OCI-LY1 (cell line): Measurements from ENCODE around the gene CYTH4.
A peak's percentile ranks its signal among the peaks of the same experiment; 100 is the strongest.

Source experiments
- H2AFZ ChIP-seq: fragments of 200-600 bp; sonication (generic), shearing (Covaris generic); 2 replicates; pipeline ENCODE4 v1.6.0; 2014; ENCODE audit warnings: antibody characterized with exemption, mild to moderate bottlenecking, low read length
- H3F3A ChIP-seq: fragments of 200-600 bp; sonication (generic), shearing (Covaris generic); 2 replicates; pipeline ENCODE4 v1.6.0; 2014; ENCODE audit warnings: mild to moderate bottlenecking, antibody characterized with exemption, low read length, moderate library complexity; ENCODE audit not compliant: insufficient read depth
- H3K27ac ChIP-seq: fragments of 200-600 bp; sonication (generic); 2 replicates; pipeline ENCODE4 v1.5.1; 2014; ENCODE audit warnings: low read length, mixed run types, mild to moderate bottlenecking, low read depth; ENCODE audit not compliant: poor library complexity, severe bottlenecking
- H3K27me3 ChIP-seq: fragments of 200-600 bp; sonication (generic); 2 replicates; pipeline ENCODE4 v1.6.0; 2014; ENCODE audit warnings: antibody characterized with exemption, mild to moderate bottlenecking, low read length, moderate library complexity; ENCODE audit not compliant: insufficient read depth
- H3K36me3 ChIP-seq: fragments of 200-600 bp; sonication (generic); 2 replicates; pipeline ENCODE4 v1.6.1; 2014; ENCODE audit warnings: mild to moderate bottlenecking, antibody characterized with exemption, low read length, moderate library complexity, mixed read lengths; ENCODE audit not compliant: insufficient read depth
- H3K4me1 ChIP-seq: fragments of 200-600 bp; sonication (generic); 2 replicates; pipeline ENCODE4 v1.5.1; 2014; ENCODE audit warnings: mild to moderate bottlenecking, low read length, moderate library complexity; ENCODE audit not compliant: insufficient read depth, severe bottlenecking
- H3K4me2 ChIP-seq: fragments of 200-600 bp; sonication (generic), shearing (Covaris generic); 2 replicates; pipeline ENCODE4 v1.6.1; 2014; ENCODE audit warnings: low read length
- H3K4me3 ChIP-seq: fragments of 200-600 bp; sonication (generic); 2 replicates; pipeline ENCODE4 v1.5.1; 2014; ENCODE audit warnings: low read length, low read depth, mild to moderate bottlenecking, mixed read lengths; ENCODE audit not compliant: poor library complexity, severe bottlenecking
- H3K79me2 ChIP-seq: fragments of 200-600 bp; shearing (Covaris generic); 2 replicates; pipeline ENCODE4 v1.6.1; 2016; ENCODE audit warnings: mixed run types, low read length, mixed read lengths; ENCODE audit not compliant: insufficient read depth
- H3K9ac ChIP-seq: fragments of 200-600 bp; sonication (generic), shearing (Covaris generic); 2 replicates; pipeline ENCODE4 v1.6.1; 2014; ENCODE audit warnings: mild to moderate bottlenecking, low read length, mixed read lengths
- H3K9me2 ChIP-seq: fragments of 200-600 bp; sonication (generic), shearing (Covaris generic); 2 replicates; pipeline ENCODE4 v1.6.1; 2014; ENCODE audit warnings: low read depth, mild to moderate bottlenecking, low read length, mixed read lengths
- H3K9me3 ChIP-seq: fragments of 200-600 bp; shearing (Covaris generic); 2 replicates; pipeline ENCODE4 v1.6.1; 2014; ENCODE audit warnings: low read length, mixed read lengths
- H4K20me1 ChIP-seq: fragments of 200-600 bp; sonication (generic), shearing (Covaris generic); 2 replicates; pipeline ENCODE4 v1.6.0; 2016; ENCODE audit warnings: mild to moderate bottlenecking, low read length; ENCODE audit not compliant: insufficient read depth
- EZH2 ChIP-seq: fragments of 200-600 bp; sonication (generic), shearing (Covaris generic); IDR thresholded peaks from 2 replicates; pipeline ENCODE4 v1.8.0; 2017; ENCODE audit warnings: borderline replicate concordance, mixed run types, mild to moderate bottlenecking, antibody characterized with exemption, low read length, moderate library complexity, mixed read lengths
- TF ChIP-seq, protein P1 (sequence below): fragments of 200-600 bp; sonication (generic), shearing (Covaris generic); IDR thresholded peaks from 2 replicates; pipeline ENCODE4 v1.5.1; 2017; ENCODE audit warnings: mild to moderate bottlenecking, antibody characterized with exemption, low read length, moderate library complexity, mixed read lengths

The CYTH4 gene

GRCh38 chr22:37316405-37316804 is 34.1 kb downstream of the CYTH4 start:
- Histone ChIP-seq H3K9me3 (no peaks in the 10 kb centered on the region), H3F3A (no peaks in the 10 kb centered on the region), H3K4me2 (no peak overlapping the region), H3K27me3 (no peaks in the 10 kb centered on the region; the same call in none of the 2 replicates), H3K9me2 (no peaks in the 10 kb centered on the region), H3K27ac (no peak overlapping the region), H3K79me2 (no peaks in the 10 kb centered on the region), H4K20me1 (no peaks in the 10 kb centered on the region), H3K9ac (no peak overlapping the region), H3K4me1 (no peaks in the 10 kb centered on the region), H2AFZ (no peak overlapping the region), H3K4me3 (no peak overlapping the region), H3K36me3 (no peaks in the 10 kb centered on the region)
- TF ChIP-seq EZH2: no peak
- TF ChIP-seq, protein P1, sequence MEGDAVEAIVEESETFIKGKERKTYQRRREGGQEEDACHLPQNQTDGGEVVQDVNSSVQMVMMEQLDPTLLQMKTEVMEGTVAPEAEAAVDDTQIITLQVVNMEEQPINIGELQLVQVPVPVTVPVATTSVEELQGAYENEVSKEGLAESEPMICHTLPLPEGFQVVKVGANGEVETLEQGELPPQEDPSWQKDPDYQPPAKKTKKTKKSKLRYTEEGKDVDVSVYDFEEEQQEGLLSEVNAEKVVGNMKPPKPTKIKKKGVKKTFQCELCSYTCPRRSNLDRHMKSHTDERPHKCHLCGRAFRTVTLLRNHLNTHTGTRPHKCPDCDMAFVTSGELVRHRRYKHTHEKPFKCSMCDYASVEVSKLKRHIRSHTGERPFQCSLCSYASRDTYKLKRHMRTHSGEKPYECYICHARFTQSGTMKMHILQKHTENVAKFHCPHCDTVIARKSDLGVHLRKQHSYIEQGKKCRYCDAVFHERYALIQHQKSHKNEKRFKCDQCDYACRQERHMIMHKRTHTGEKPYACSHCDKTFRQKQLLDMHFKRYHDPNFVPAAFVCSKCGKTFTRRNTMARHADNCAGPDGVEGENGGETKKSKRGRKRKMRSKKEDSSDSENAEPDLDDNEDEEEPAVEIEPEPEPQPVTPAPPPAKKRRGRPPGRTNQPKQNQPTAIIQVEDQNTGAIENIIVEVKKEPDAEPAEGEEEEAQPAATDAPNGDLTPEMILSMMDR: no peak

- Histone ChIP-seq H4K20me1 (no peaks in the 10 kb centered on the region), H3K79me2 (no peaks in the 10 kb centered on the region), H3K4me1 (no peaks in the 10 kb centered on the region), H3K27me3 (no peaks in the 10 kb centered on the region; the same call in none of the 2 replicates), H2AFZ (no peak overlapping the region), H3K4me3 (no peak overlapping the region), H3K9ac (no peak overlapping the region), H3K9me2 (no peaks in the 10 kb centered on the region), H3F3A (no peaks in the 10 kb centered on the region), H3K36me3 (no peaks in the 10 kb centered on the region), H3K4me2 (no peak overlapping the region), H3K27ac (no peak overlapping the region), H3K9me3 (no peaks in the 10 kb centered on the region)
- no peak for TF ChIP-seq EZH2
- TF ChIP-seq, protein P1: peak; percentile 87
These were observed 34.6 kb downstream of the CYTH4 start for GRCh38 chr22:37316875-37317371.

DNA sequence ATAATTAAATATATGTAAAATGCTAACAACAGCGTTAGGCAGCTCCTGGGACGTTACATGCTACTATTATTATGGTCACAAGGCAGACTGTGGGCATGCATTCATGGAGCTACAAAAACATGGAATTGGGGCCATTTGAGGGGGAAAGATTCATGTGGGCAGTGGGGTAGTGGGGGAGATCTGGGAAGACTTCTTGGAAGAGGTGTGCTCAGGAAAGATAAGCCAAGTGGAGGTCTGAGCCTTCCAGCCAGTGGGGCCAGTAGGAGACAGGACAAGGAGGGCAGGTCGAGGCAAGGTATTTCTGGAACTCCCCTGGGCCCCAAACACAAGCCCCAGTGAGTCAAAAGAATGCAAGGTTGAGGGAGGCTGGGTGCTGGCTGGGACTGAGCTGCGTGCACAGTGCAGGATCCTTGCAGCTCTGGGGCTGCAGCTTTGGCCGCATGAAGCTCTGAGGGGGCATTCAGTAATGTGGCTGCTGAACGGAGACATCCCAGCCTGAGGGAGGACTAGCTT is 35.4 kb downstream of the CYTH4 start:
- no peak overlapping the region for H3K27ac ChIP-seq
- H3K27me3 ChIP-seq: peaks cover 4% of the 10 kb centered on the region
- no peaks in the 10 kb centered on the region for H3K9me2 ChIP-seq
- no peak overlapping the region for H2AFZ ChIP-seq
- H3K9ac ChIP-seq: no peak overlapping the region
- TF ChIP-seq EZH2: no peak
- TF ChIP-seq, protein P1: no peak
- H3K79me2 ChIP-seq: no peaks in the 10 kb centered on the region
- no peaks in the 10 kb centered on the region for H3K36me3 ChIP-seq
- H3K9me3 ChIP-seq: no peaks in the 10 kb centered on the region
- H3K4me3 ChIP-seq: no peak overlapping the region
- no peaks in the 10 kb centered on the region for H3F3A ChIP-seq
- H3K4me2 ChIP-seq: no peak overlapping the region
- H4K20me1 ChIP-seq: no peaks in the 10 kb centered on the region
- no peaks in the 10 kb centered on the region for H3K4me1 ChIP-seq
